Type B pancreatic cell (in vitro differentiated cells): ENCODE data around the gene SUCLG2. TPM values are rescaled to one million over a fixed set of nuclear protein-coding genes. Genes with fewer than 3 reads are reported as not detected.

Source experiments
- DNase-seq: peaks from one replicate; pipeline ENCODE4 v3.0.0; 2021; ENCODE audit warnings: mixed read lengths; ENCODE audit not compliant: unreplicated experiment; ENCODE audit errors: extremely low spot score
- H3K27ac Mint-ChIP-seq: 2 replicates; pipeline ENCODE4 v1.8.0; 2021; ENCODE audit warnings: mild to moderate bottlenecking, mixed read lengths
- H3K27me3 Mint-ChIP-seq: 2 replicates; pipeline ENCODE4 v1.8.0; 2021; ENCODE audit warnings: mixed read lengths
- H3K36me3 Mint-ChIP-seq: 2 replicates; pipeline ENCODE4 v1.8.0; 2021; ENCODE audit warnings: mixed read lengths
- H3K4me1 Mint-ChIP-seq: one replicate; pipeline ENCODE4 v1.8.0; 2021; ENCODE audit warnings: mixed read lengths; ENCODE audit not compliant: unreplicated experiment
- H3K4me3 Mint-ChIP-seq: 2 replicates; pipeline ENCODE4 v1.8.0; 2021; ENCODE audit warnings: mild to moderate bottlenecking, mixed read lengths
- H3K9me3 Mint-ChIP-seq: 2 replicates; pipeline ENCODE4 v1.8.0; 2021; ENCODE audit warnings: mixed read lengths
- long read RNA-seq: library from polyadenylated mRNA; unstranded; transcript quantifications from one replicate; pipeline ENCODE4 v2.0.0, GENCODE V29; 2020
- total RNA-seq: library from RNA; stranded (reverse); gene quantifications from 2 replicates; pipeline ENCODE4 v1.2.1, GENCODE V29; 2021; ENCODE audit warnings: low replicate concordance
- TF ChIP-seq, protein P1 (sequence below): fragments of 200-600 bp; sonication (generic); conservative IDR thresholded peaks from 2 replicates; pipeline ENCODE4 v1.5.0; 2021; ENCODE audit warnings: antibody characterized with exemption, mild to moderate bottlenecking

SUCLG2 gene, protein sequence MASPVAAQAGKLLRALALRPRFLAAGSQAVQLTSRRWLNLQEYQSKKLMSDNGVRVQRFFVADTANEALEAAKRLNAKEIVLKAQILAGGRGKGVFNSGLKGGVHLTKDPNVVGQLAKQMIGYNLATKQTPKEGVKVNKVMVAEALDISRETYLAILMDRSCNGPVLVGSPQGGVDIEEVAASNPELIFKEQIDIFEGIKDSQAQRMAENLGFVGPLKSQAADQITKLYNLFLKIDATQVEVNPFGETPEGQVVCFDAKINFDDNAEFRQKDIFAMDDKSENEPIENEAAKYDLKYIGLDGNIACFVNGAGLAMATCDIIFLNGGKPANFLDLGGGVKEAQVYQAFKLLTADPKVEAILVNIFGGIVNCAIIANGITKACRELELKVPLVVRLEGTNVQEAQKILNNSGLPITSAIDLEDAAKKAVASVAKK
- 40.1 and 42.8 TPM in 2 replicates for total RNA-seq
- long read RNA-seq, transcript SUCLG2-201 (11 exons, 2,352 nt) = major isoform, 343 of 363 reads
- long read RNA-seq, partial matches to known transcripts = 7 of 363 reads
- long read RNA-seq, other reads (novel, unspliced or antisense) = 13 of 363 reads

DNA sequence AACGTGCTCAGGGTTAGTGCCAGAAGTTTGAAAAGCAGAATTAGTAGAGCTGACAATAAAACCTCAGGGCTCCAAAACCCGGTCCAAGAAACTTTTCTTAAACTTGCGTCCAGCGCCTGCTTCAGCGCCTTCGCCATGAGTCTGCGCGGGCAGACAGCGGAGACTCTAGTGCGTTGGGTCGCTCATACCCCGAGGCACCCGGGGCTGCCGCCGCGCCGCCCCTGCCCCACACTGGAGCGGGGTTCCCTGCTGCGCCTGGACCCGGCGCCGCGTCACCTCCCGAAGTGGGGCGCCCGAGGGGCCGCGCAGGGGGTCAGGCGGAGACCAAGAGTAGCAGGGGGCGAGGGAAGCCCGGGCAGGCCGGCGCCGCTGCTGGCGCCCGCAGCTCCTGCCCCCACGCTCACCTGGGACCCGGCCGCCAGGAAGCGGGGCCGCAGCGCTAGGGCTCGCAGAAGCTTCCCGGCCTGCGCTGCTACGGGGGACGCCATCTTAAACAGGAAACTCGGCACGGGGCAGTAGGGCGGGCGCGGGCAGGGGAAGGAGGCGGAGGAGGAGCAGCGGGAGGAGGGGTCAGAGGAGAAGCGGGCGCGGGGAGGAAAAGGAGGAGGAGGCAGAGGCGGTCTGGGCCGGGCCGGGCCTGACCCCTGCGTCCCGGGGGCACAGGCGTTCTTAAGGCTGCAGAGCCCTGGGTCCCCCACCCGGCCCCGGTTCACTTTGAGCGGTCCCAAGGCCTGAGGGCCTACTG lies at the start of gene SUCLG2:
Gene SUCLG2 (minus strand): TSS at position 514 of the 745 bp plus-strand sequence. CDS start 26 bp downstream, at position 488.
- H3K4me1 Mint-ChIP-seq = peaks cover 40% of the 10 kb centered on the region
- H3K27ac Mint-ChIP-seq = peak within 1 kb of the TSS; percentile 73
- DNase-seq = peak; percentile 89

DNA sequence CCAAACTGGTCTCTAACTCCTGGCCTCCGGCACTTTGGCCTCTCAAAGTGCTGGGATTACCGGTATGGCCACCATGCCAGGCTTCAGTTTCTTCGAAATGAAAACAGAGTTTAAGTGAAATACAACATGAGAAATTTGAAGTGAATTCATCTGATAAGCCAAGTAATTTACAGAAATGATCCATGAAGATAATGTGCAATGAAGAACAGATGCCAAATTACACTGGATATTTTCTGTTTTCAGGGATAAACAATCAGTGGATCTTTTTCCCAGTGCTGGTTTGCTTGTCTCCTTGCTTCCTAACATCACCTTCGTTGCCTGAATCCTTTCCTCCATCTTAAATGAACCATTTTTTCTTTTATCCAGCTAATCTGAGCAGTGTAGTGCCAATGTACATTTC lies 46.2 kb upstream of the SUCLG2 start:
- DNase-seq = no peak
- TF ChIP-seq, protein P1, sequence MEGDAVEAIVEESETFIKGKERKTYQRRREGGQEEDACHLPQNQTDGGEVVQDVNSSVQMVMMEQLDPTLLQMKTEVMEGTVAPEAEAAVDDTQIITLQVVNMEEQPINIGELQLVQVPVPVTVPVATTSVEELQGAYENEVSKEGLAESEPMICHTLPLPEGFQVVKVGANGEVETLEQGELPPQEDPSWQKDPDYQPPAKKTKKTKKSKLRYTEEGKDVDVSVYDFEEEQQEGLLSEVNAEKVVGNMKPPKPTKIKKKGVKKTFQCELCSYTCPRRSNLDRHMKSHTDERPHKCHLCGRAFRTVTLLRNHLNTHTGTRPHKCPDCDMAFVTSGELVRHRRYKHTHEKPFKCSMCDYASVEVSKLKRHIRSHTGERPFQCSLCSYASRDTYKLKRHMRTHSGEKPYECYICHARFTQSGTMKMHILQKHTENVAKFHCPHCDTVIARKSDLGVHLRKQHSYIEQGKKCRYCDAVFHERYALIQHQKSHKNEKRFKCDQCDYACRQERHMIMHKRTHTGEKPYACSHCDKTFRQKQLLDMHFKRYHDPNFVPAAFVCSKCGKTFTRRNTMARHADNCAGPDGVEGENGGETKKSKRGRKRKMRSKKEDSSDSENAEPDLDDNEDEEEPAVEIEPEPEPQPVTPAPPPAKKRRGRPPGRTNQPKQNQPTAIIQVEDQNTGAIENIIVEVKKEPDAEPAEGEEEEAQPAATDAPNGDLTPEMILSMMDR = no peak
- Mint-ChIP-seq H3K27me3 (no peaks in the 10 kb centered on the region), H3K36me3 (no peaks in the 10 kb centered on the region), H3K9me3 (no peaks in the 10 kb centered on the region), H3K27ac (no peak overlapping the region), H3K4me3 (no peak overlapping the region), H3K4me1 (no peaks in the 10 kb centered on the region)

More for the DNA sequence above, at the start of gene SUCLG2:
- Mint-ChIP-seq H3K9me3 (no peaks in the 10 kb centered on the region), H3K27me3 (no peaks in the 10 kb centered on the region), H3K36me3 (peaks cover 8% of the 10 kb centered on the region), H3K4me3 (peak within 1 kb of the TSS; percentile 88)
- TF ChIP-seq, protein P1 = no peak

DNA sequence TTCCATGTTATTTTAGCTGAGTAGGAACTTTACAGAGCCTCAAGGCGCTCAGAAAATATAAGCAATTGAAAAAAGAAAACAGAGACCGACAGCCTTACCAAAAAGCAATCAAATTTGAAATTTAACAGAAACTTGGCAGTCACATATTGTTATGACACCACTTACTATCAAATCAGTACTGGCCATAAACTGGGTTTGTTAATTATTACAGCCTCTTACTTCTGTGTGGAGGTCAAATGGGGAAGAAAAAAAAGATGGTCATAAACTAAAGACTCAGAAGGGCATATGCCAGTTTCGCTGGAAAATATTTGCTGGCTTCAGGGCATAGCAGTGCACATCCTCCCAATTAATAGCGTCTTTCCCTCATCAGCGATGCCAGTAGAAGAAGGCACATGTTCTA lies 45.5 kb upstream of the SUCLG2 start:
- DNase-seq = no peak
- H3K27ac Mint-ChIP-seq = no peak overlapping the region
- H3K4me3 Mint-ChIP-seq = no peak overlapping the region
- H3K9me3 Mint-ChIP-seq = no peaks in the 10 kb centered on the region
- H3K4me1 Mint-ChIP-seq = no peaks in the 10 kb centered on the region
- no peaks in the 10 kb centered on the region for H3K36me3 Mint-ChIP-seq
- no peaks in the 10 kb centered on the region for H3K27me3 Mint-ChIP-seq
- TF ChIP-seq, protein P1 = no peak

DNA sequence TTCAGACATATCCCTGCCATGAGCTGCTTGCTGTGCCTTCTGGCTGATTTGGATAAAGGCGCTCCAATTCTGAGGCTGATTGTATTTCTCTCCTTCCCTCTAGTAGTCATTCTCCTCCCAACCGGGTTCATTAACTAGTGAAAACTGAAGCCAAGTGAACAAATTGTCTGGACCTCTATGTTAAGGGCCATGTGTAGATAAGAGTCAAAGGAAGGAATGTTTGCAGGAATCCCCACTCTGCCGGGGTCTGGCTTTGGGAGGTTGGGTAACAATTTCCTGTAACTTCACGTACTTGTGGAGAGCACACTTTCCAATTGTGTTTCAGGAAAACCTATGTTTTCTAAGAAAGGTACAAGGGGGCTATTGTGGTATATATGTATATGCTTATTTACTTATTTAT lies 38.2 kb upstream of the SUCLG2 start:
- no peak for DNase-seq
- Mint-ChIP-seq H3K9me3 (peaks cover 5% of the 10 kb centered on the region), H3K4me3 (no peak overlapping the region), H3K27ac (no peak overlapping the region), H3K27me3 (no peaks in the 10 kb centered on the region), H3K36me3 (peaks cover 4% of the 10 kb centered on the region), H3K4me1 (no peaks in the 10 kb centered on the region)
- TF ChIP-seq, protein P1 = no peak

DNA sequence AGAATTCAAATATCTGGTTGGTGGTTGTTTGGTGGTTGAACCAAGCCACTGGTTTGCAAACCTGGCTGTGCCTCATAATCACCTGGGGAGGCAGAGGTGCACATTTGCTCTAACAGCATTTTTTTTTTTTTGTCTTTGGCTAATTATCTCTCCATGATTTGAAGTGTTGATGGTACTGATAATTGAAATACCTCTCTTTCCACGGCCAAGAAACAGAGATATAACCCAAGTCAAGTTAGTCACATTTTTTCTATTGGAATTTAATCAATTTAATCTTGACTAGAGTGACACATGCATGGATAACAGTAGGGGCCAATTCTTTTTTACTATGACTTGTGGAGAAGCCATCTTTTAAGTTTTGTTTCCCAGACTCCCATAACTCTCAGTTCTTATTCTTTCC lies 37.5 kb upstream of the SUCLG2 start:
- peaks cover 4% of the 10 kb centered on the region for H3K36me3 Mint-ChIP-seq
- no peak overlapping the region for H3K27ac Mint-ChIP-seq
- TF ChIP-seq, protein P1 = no peak
- no peak overlapping the region for H3K4me3 Mint-ChIP-seq
- peaks cover 5% of the 10 kb centered on the region for H3K9me3 Mint-ChIP-seq
- no peaks in the 10 kb centered on the region for H3K4me1 Mint-ChIP-seq
- H3K27me3 Mint-ChIP-seq = no peaks in the 10 kb centered on the region
- DNase-seq = no peak
